Esophagus (tissue), 2 donors: ENCODE data around the gene BATF2. TPM values are rescaled to one million over a fixed set of nuclear protein-coding genes. Genes with fewer than 3 reads are reported as not detected.
"Not testable (repeated sequence)": the region's sequence is repeated elsewhere in the genome, so short reads cannot be mapped to it uniquely, and the experiment has no call there.

Experiments
- H3K27ac ChIP-seq, 2 donors: one replicate each; pipeline ENCODE4 v1.5.1; 2013; ENCODE audit warnings: low read depth in 2 of 2, mild to moderate bottlenecking in 2 of 2, inconsistent platforms in 1 of 2, low read length in 1 of 2, moderate library complexity in 1 of 2
- H3K27me3 ChIP-seq, 2 donors: one replicate each; pipeline ENCODE4 v1.6.1; 2013; ENCODE audit warnings: low read length in 2 of 2, control low read depth in 1 of 2, mild to moderate bottlenecking in 1 of 2; ENCODE audit not compliant: insufficient read depth in 2 of 2, control insufficient read depth in 1 of 2
- H3K36me3 ChIP-seq, 2 donors: one replicate each; pipeline ENCODE4 v1.6.1; 2013; ENCODE audit warnings: low read length in 1 of 2; ENCODE audit not compliant: control insufficient read depth in 2 of 2, insufficient read depth in 2 of 2
- H3K4me1 ChIP-seq, 2 donors: one replicate each; pipeline ENCODE4 v1.6.1; 2013; ENCODE audit warnings: low read length in 1 of 2; ENCODE audit not compliant: control insufficient read depth in 2 of 2, insufficient read depth in 2 of 2
- H3K4me3 ChIP-seq, 2 donors: one replicate each; pipeline ENCODE4 v1.5.1; 2013; ENCODE audit warnings: low read length in 2 of 2, mild to moderate bottlenecking in 2 of 2, low read depth in 1 of 2, moderate library complexity in 1 of 2
- H3K9me3 ChIP-seq, 2 donors: one replicate each; pipeline ENCODE4 v1.6.1; 2013; ENCODE audit warnings: mild to moderate bottlenecking in 2 of 2, low read depth in 1 of 2, low read length in 1 of 2, moderate library complexity in 1 of 2; ENCODE audit not compliant: control insufficient read depth in 2 of 2, insufficient read depth in 1 of 2
- WGBS, 2 donors: extraction: QIAGEN DNeasy Blood & Tissue Kit; methylation state at CpG; one replicate each; pipeline ENCODE4 v1.1.7; 2013; 5-methylcytosine and 5-hydroxymethylcytosine counted together
- polyA plus RNA-seq, 2 donors: library from polyadenylated mRNA; stranded (reverse); fragments of 200-250 nt; gene quantifications; one replicate each; pipeline ENCODE4 v1.2.3, GENCODE V29; 2013
- donor health status: healthy with polysubstance abuse.
- donor health status: Bipolar disorder and iron deficiency.

BATF2 gene
- polyA plus RNA-seq, 2 donors = 0.22 to 0.35 TPM

- no peaks in the 10 kb centered on the region for H3K27me3 ChIP-seq
- no peak overlapping the region for H3K4me3 ChIP-seq
- WGBS, 2 donors = 84 to 91% methylated on average over 2 of the region's 2 CpGs
- no peak overlapping the region for H3K27ac ChIP-seq
- no peaks in the 10 kb centered on the region for H3K4me1 ChIP-seq
- H3K9me3 ChIP-seq = no peaks in the 10 kb centered on the region
- peaks cover 14 to 37% of the 10 kb centered on the region in 2 donors for H3K36me3 ChIP-seq
These were observed 37.7 kb upstream of the BATF2 start for GRCh38 chr11:65034423-65034822.

- Histone ChIP-seq H3K4me3 (no peak overlapping the region), H3K36me3 (peaks cover 14 to 26% of the 10 kb centered on the region in 2 donors), H3K9me3 (no peaks in the 10 kb centered on the region), H3K4me1 (no peaks in the 10 kb centered on the region), H3K27me3 (no peaks in the 10 kb centered on the region), H3K27ac (no peak overlapping the region)
- 82 to 86% methylated on average over 13 of the region's 13 CpGs for WGBS, 2 donors
These were observed 35.4 kb upstream of the BATF2 start for GRCh38 chr11:65032216-65032615.

GRCh38 chr11:65027213-65028067 lies 30.7 kb upstream of the BATF2 start, which contains the start of gene SNX15:
SNX15 (plus strand) TSS chr11:65027439; CDS start chr11:65027538, 99 bp downstream.
- Histone ChIP-seq H3K4me1 (no peaks in the 10 kb centered on the region), H3K36me3 (peaks cover 0 to 7% of the 10 kb centered on the region in 2 donors), H3K4me3 (peak within 1 kb of the TSS; percentile 47 to 67), H3K27ac (peak within 1 kb of the TSS; percentile 93 to 98), H3K9me3 (no peaks in the 10 kb centered on the region), H3K27me3 (no peaks in the 10 kb centered on the region)
- WGBS, 2 donors = 1% methylated on average over 51 of the region's 51 CpGs

GRCh38 chr11:65026810-65027209 lies 30.0 kb upstream of the BATF2 start:
- Histone ChIP-seq H3K27me3 (no peaks in the 10 kb centered on the region), H3K4me3 (peak overlapping the region; percentile 47 to 67), H3K36me3 (peaks cover 0 to 3% of the 10 kb centered on the region in 2 donors), H3K27ac (peak overlapping the region; percentile 93 to 98), H3K9me3 (no peaks in the 10 kb centered on the region), H3K4me1 (no peaks in the 10 kb centered on the region)
- 59% methylated on average over 10 of the region's 10 CpGs for WGBS, 2 donors

- H3K9me3 ChIP-seq, H3K27me3 ChIP-seq, H3K4me1 ChIP-seq, H3K27ac ChIP-seq, H3K4me3 ChIP-seq: not testable (repeated sequence)
- whole genome bisulfite sequencing, 2 donors = 74 to 82% methylated on average over 8 of the region's 8 CpGs
- peaks cover 8 to 14% of the 10 kb centered on the region in 2 donors for H3K36me3 ChIP-seq
These were observed 26.7 kb upstream of the BATF2 start for GRCh38 chr11:65023502-65023901.

- WGBS, 2 donors = 88 to 93% methylated on average over 6 to 11 of the region's 11 CpGs
- H3K4me3 ChIP-seq = no peak overlapping the region
- no peaks in the 10 kb centered on the region for H3K27me3 ChIP-seq
- no peak overlapping the region for H3K27ac ChIP-seq
- peaks cover 8 to 17% of the 10 kb centered on the region in 2 donors for H3K36me3 ChIP-seq
- H3K9me3 ChIP-seq = no peaks in the 10 kb centered on the region
- H3K4me1 ChIP-seq = peaks cover 0 to 4% of the 10 kb centered on the region in 2 donors
These were observed 24.7 kb upstream of the BATF2 start for GRCh38 chr11:65021509-65021908.

GRCh38 chr11:65021003-65021402 lies 24.2 kb upstream of the BATF2 start:
- H3K4me1 ChIP-seq = peaks cover 0 to 5% of the 10 kb centered on the region in 2 donors
- H3K4me3 ChIP-seq = no peak overlapping the region
- H3K27me3 ChIP-seq = no peaks in the 10 kb centered on the region
- no peak overlapping the region for H3K27ac ChIP-seq
- H3K9me3 ChIP-seq = no peaks in the 10 kb centered on the region
- WGBS, 2 donors = 72% methylated on average over 3 of the region's 3 CpGs
- peaks cover 8 to 19% of the 10 kb centered on the region in 2 donors for H3K36me3 ChIP-seq

GRCh38 chr11:65019824-65020223 lies 23.1 kb upstream of the BATF2 start:
- no peaks in the 10 kb centered on the region for H3K9me3 ChIP-seq
- H3K27me3 ChIP-seq = no peaks in the 10 kb centered on the region
- WGBS, 2 donors = 86 to 88% methylated on average over 7 of the region's 7 CpGs
- peak overlapping the region in 1 of 2 donors; percentile 26 for H3K27ac ChIP-seq
- H3K4me3 ChIP-seq = no peak overlapping the region
- peaks cover 0 to 5% of the 10 kb centered on the region in 2 donors for H3K4me1 ChIP-seq
- H3K36me3 ChIP-seq = peaks cover 8 to 19% of the 10 kb centered on the region in 2 donors

GRCh38 chr11:65017937-65018336 lies 21.2 kb upstream of the BATF2 start:
- peaks cover 0 to 7% of the 10 kb centered on the region in 2 donors for H3K4me1 ChIP-seq
- H3K36me3 ChIP-seq = peaks cover 8 to 19% of the 10 kb centered on the region in 2 donors
- no peak overlapping the region for H3K27ac ChIP-seq
- H3K4me3 ChIP-seq = no peak overlapping the region
- WGBS, 2 donors = 97 to 99% methylated on average over 6 of the region's 6 CpGs
- H3K9me3 ChIP-seq = no peaks in the 10 kb centered on the region
- no peaks in the 10 kb centered on the region for H3K27me3 ChIP-seq
